Sigmoid colon (tissue), 7 donors: ENCODE data around the gene ABCA13. TPM values are rescaled to one million over a fixed set of nuclear protein-coding genes. Genes with fewer than 3 reads are reported as not detected.

Experiments used
- DNase-seq: peaks from one replicate; pipeline ENCODE4 v3.0.0-alpha.2; 2019
- H3K27ac ChIP-seq, 4 donors: fragments of 200-600 bp; sonication (generic); one replicate each; pipeline ENCODE4 v1.5.1; 2016 to 2019; ENCODE audit warnings: mild to moderate bottlenecking in 1 of 4
- H3K27me3 ChIP-seq, 3 donors: fragments of 200-600 bp; sonication (generic); one replicate each; pipeline ENCODE4 v1.5.1; 2019; ENCODE audit warnings: mild to moderate bottlenecking in 1 of 3
- H3K36me3 ChIP-seq, 4 donors: fragments of 200-600 bp; sonication (generic); one replicate each; pipeline ENCODE4 v1.5.1; 2016 to 2019
- H3K4me1 ChIP-seq, 4 donors: fragments of 200-600 bp; sonication (generic); one replicate each; pipeline ENCODE4 v1.5.1; 2017 to 2019
- H3K4me3 ChIP-seq, 4 donors: fragments of 200-600 bp; sonication (generic); one replicate each; pipeline ENCODE4 v1.5.1; 2017 to 2019; ENCODE audit warnings: mild to moderate bottlenecking in 2 of 4, moderate library complexity in 1 of 4
- H3K9me3 ChIP-seq, 4 donors: fragments of 200-600 bp in 3 of 4; sonication (generic) in 3 of 4; one replicate each; pipeline versions ENCODE4 v1.5.1 to v1.6.1; 2013 to 2019
- CTCF ChIP-seq, 4 experiments: fragments of 450-650 bp in 3 of 4; fragments of 200-600 bp in 1 of 4; IDR thresholded peaks; one replicate each; pipeline ENCODE4 v1.5.1; 2016 to 2019; ENCODE audit warnings: antibody characterized with exemption in 4 of 4, mild to moderate bottlenecking in 3 of 4, moderate library complexity in 2 of 4
- EP300 ChIP-seq, 4 donors: sonication (generic); formaldehyde crosslinking; IDR thresholded peaks; one replicate each; pipeline ENCODE4 v1.6.1; 2017; ENCODE audit warnings: antibody characterized with exemption in 4 of 4
- POLR2A ChIP-seq, 2 donors: fragments of 450-650 bp; IDR thresholded peaks; one replicate each; pipeline ENCODE4 v1.6.1; 2016; ENCODE audit warnings: antibody characterized with exemption in 2 of 2, mild to moderate bottlenecking in 2 of 2, moderate library complexity in 2 of 2
- POLR2AphosphoS5 ChIP-seq, 4 donors: sonication (generic); formaldehyde crosslinking; IDR thresholded peaks; one replicate each; pipeline ENCODE4 v1.6.1; 2017; ENCODE audit warnings: antibody characterized with exemption in 4 of 4
- whole genome bisulfite sequencing, 2 donors: extraction: QIAGEN DNeasy Blood & Tissue Kit; methylation state at CpG; one replicate each; pipeline ENCODE4 v1.1.7; 2013; 5-methylcytosine and 5-hydroxymethylcytosine counted together
- intact Hi-C: fragments of 100-400 bp; cut with DNase I; formaldehyde crosslinking; loops from one replicate; pipeline ENCODE4 v1.15.1; 2023
- polyA plus RNA-seq, 3 donors: library from polyadenylated mRNA; stranded (reverse); fragments of 200-250 nt; gene quantifications; one replicate each; pipeline ENCODE4 v1.2.3, GENCODE V29; 2013
- total RNA-seq, 4 donors: library from RNA; depleted of rRNA; stranded (reverse); fragments of >200 nt; gene quantifications; one replicate each; pipeline ENCODE4 v1.1.0, GENCODE V29; 2016
- donor health status: healthy with polysubstance abuse.
- donor health status: Bipolar disorder and iron deficiency.
- donor health status: healthy.

The ABCA13 gene
- total and polyA plus RNA-seq, 7 donors, result under 0.01 to 0.71 (median 0.14) TPM; not detected in 2

GRCh38 chr7:48381571-48381970 lies 210.3 kb downstream of the ABCA13 start:
- H3K4me3 ChIP-seq, result no peak overlapping the region
- 85 to 88% methylated on average over 8 of the region's 8 CpGs for WGBS, 2 donors

GRCh38 chr7:48384180-48384752 lies 213.0 kb downstream of the ABCA13 start:
- WGBS, 2 donors, result 90% methylated on average over 6 of the region's 6 CpGs
- Histone ChIP-seq H3K4me1 (no peaks in the 10 kb centered on the region), H3K4me3 (no peak overlapping the region), H3K36me3 (no peaks in the 10 kb centered on the region), H3K27me3 (no peaks in the 10 kb centered on the region), H3K27ac (no peak overlapping the region), H3K9me3 (no peaks in the 10 kb centered on the region)
- intact Hi-C loops, result no loop called here
- TF ChIP-seq POLR2AphosphoS5 (IDR thresholded peaks at IDR 0.05) (no peak), CTCF (IDR thresholded peaks at IDR 0.05) (no peak), EP300 (IDR thresholded peaks at IDR 0.05) (no peak)
- DNase-seq, result no peak

More at GRCh38 chr7:48381571-48381970, 210.3 kb downstream of the ABCA13 start:
- no peaks in the 10 kb centered on the region for H3K27me3 ChIP-seq
- no peaks in the 10 kb centered on the region for H3K36me3 ChIP-seq
- DNase-seq, result no peak
- TF ChIP-seq CTCF (IDR thresholded peaks at IDR 0.05) (no peak), EP300 (IDR thresholded peaks at IDR 0.05) (no peak), POLR2AphosphoS5 (IDR thresholded peaks at IDR 0.05) (no peak), POLR2A (IDR thresholded peaks at IDR 0.05) (no peak)
- H3K9me3 ChIP-seq, result no peaks in the 10 kb centered on the region
- no peaks in the 10 kb centered on the region for H3K4me1 ChIP-seq
- no peak overlapping the region for H3K27ac ChIP-seq
- intact Hi-C loops, result no loop called here

- DNase-seq, result no peak
- H3K4me1 ChIP-seq, result no peaks in the 10 kb centered on the region
- no peak overlapping the region for H3K27ac ChIP-seq
- 88 to 94% methylated on average over 2 of the region's 2 CpGs for WGBS, 2 donors
- intact Hi-C loops, result no loop called here
- H3K9me3 ChIP-seq, result no peaks in the 10 kb centered on the region
- H3K27me3 ChIP-seq, result no peaks in the 10 kb centered on the region
- H3K4me3 ChIP-seq, result no peak overlapping the region
- no peak for TF ChIP-seq POLR2AphosphoS5 (IDR thresholded peaks at IDR 0.05)
- TF ChIP-seq POLR2A (IDR thresholded peaks at IDR 0.05), result no peak
- no peak for TF ChIP-seq CTCF (IDR thresholded peaks at IDR 0.05)
- no peak for TF ChIP-seq EP300 (IDR thresholded peaks at IDR 0.05)
- no peaks in the 10 kb centered on the region for H3K36me3 ChIP-seq
Measured at GRCh38 chr7:48387932-48388331, 216.7 kb downstream of the ABCA13 start.

- Histone ChIP-seq H3K27ac (no peak overlapping the region), H3K27me3 (no peaks in the 10 kb centered on the region), H3K9me3 (no peaks in the 10 kb centered on the region), H3K4me3 (no peak overlapping the region), H3K36me3 (no peaks in the 10 kb centered on the region), H3K4me1 (no peaks in the 10 kb centered on the region)
- no peak for DNase-seq
- intact Hi-C loops, result no loop called here
- 82 to 87% methylated on average over 4 of the region's 4 CpGs for WGBS, 2 donors
- TF ChIP-seq POLR2A (IDR thresholded peaks at IDR 0.05), result no peak
- TF ChIP-seq CTCF (IDR thresholded peaks at IDR 0.05), result no peak
- no peak for TF ChIP-seq POLR2AphosphoS5 (IDR thresholded peaks at IDR 0.05)
- no peak for TF ChIP-seq EP300 (IDR thresholded peaks at IDR 0.05)
Measured at GRCh38 chr7:48388911-48389310, 217.7 kb downstream of the ABCA13 start.

- Histone ChIP-seq H3K27me3 (no peaks in the 10 kb centered on the region), H3K9me3 (no peaks in the 10 kb centered on the region), H3K27ac (peak overlapping the region in 1 of 4 donors; percentile 4), H3K4me3 (no peak overlapping the region), H3K4me1 (no peaks in the 10 kb centered on the region), H3K36me3 (no peaks in the 10 kb centered on the region)
- intact Hi-C loops, result no loop called here
- TF ChIP-seq CTCF (IDR thresholded peaks at IDR 0.05) (no peak), POLR2AphosphoS5 (IDR thresholded peaks at IDR 0.05) (peak in 1 of 4 donors; percentile 24), EP300 (IDR thresholded peaks at IDR 0.05) (no peak)
- 29 to 58% methylated on average over 2 of the region's 2 CpGs for WGBS, 2 donors
- DNase-seq, result no peak
Measured at GRCh38 chr7:48389977-48390376, 218.7 kb downstream of the ABCA13 start.
